GM18502 (cell line): ENCODE data around the gene HPSE2.

ENCODE experiments used
- ATAC-seq: cut with Tn5 transposase; IDR thresholded peaks from one replicate; pipeline ENCODE4 v1.9.1; 2021; ENCODE audit warnings: mild to moderate bottlenecking; ENCODE audit not compliant: unreplicated experiment, poor library complexity

The HPSE2 gene

DNA sequence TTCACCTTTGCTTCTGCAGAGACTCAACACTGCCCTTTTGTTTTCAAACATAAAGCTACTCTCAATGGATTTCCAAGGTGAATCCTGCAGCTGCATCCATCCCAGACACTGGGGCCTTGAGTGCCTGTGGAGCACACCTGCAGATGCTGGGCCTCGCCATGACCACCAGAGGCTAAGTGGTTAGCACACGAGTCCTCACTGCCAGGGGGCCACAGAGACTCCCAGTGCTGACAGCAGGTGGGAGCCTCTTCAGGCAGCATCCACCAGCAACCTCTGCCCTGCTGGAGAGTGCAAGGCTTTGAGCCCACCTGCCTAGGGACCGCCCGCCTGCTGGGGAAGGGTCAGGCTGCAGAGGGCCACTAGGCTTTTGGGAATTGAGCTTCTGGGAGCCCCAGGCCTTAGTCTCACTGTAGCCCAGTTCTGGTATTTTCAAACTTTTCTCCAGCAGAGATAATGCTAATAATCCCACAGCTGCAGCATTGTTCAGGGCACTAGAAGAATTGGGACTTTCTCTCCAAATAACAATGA is 779.5 kb downstream of the HPSE2 start:
- no peak for ATAC-seq

DNA sequence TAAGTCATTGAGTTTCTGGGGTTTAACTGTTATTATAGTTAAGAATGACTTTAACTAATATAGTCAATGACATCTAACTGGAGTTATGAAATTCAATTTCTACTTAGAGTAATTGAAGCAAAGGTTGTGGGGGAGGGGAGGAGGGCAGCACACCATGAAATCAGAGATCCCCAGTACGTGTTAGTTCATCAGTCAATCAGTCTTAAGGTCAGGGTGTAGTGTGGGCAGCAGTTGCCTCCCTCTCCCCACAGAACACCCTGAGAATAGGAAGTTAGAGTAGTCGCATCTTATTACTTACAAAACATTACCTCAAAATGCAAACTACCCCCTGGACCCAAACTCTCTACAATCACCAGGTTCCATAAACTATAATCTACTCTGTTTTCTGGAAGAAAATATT is 781.9 kb downstream of the HPSE2 start:
- no peak for ATAC-seq

DNA sequence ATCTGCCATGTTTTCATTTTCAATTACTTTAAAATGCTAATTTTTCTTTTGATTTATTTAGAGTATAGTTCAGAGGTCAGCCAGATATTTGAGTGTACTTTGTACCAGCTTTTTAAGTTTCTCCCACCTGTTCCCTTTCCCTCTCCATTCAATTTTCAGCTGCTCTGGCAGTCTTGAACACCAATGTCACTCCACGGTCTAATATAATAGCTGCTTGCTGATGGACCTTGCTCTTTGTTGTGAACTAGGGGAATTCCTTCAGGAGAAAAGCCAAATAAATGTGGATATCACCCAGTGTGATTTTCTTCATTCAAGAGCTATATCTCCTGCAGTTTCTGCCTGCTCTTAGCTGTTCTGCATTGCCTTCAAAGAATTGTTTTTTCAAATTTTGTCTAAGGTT is 785.0 kb downstream of the HPSE2 start:
- ATAC-seq: no peak

DNA sequence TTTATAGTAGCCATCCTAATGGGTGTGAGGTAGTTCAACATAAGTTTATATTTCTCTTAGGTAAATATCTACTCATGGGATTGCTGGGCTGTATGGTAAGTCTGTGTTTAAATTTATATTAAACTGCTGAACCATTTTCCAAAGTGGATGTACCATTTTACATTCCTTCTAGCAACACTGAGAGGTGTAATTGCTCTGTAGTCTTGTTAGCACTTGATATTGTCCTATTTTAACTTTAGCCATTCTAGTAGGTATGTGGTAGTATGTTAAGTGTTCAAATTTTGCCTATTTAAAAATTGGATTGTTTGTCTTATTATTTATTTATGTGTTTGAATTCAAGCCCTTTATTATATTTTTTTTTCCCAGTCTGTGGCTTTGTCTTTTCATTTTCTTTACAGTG is 786.4 kb downstream of the HPSE2 start:
- no peak for ATAC-seq

DNA sequence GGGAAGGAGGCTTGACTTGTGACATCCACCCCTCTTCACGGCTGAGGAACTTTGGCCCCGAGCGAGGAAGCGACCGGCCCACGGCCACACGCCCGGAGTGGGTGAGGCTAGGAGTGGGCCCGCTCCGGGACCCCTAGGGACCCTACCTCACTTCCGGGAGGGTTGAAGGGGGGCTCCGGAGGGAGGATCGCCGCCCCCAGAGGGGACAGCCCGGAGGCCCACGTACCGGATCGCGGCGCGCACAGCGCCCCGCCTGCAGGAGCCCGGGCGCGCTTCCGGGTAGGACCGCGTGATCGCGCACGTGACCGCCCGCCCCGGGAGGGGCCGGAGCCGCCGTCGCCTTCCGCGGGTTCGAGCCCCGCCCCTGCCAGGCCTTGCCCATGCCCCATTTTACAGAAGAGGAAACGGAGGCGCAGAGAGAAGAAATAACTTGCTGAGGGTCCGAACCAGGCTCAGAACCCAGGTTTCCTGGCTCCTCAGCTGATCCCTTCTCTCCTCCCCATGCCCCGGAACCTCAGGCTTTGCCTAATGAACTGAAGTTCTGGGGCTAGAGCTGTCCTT is 788.9 kb downstream of the HPSE2 start, which contains the start of gene HPS1:
HPS1 (minus strand) TSS at position 275 of the 561 bp plus-strand sequence. CDS start 3,695 bp downstream, outside the sequence.
- peak; percentile 88 for ATAC-seq

DNA sequence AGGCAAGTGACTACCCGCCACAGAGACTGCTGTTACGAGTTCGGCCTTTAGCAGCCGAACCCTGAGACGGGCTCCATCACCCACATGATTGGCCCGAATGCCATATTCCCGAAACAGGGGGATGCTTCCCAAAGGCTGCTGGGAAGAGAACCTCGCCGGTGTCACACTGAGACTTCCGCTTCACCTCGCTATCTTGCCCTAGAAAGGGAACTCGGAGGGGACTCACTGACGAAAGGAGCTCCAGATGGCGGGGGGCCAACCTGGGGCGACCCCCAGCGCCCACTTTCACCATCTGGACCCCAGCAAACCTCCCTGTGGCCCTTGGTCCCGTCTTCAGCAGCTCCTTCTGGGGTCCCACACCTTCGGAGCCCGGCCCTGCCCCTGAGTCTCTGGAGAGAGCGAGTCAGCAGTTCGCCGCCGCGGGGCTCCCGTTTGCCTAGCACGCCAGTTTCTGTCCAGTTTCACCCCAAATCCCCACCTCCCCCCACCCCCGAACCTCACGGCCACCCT is 789.4 kb downstream of the HPSE2 start:
- ATAC-seq: peak; percentile 54

DNA sequence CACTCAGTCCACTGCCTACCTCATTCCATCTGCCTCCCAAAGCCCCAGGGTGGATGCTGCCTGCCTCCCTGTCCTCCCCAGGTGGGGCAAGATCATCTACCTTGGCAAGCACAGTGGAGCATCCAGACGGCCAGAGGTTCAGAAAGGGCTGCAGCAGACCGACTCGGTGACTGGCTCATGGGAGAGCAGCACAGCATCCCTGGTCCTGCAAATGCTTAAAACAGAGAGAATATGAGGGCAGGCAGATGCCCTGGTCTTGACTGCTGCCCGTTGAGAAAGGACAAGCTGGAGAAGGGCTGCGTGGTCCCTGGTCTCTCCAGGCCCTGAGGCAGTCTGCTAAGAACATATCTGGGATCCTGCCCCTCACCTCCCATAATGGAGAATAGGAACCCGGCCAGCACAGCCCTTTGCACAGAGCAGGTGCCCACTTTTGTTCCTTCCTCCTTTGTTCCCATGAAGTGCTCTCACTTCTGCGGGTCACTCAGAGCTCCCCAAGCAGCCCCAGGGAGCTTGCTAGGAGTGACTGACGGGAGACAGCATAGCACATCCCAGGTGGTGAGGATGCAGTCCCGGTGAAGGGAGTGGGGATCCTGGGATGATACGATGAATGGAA is 790.3 kb downstream of the HPSE2 start:
- ATAC-seq: no peak

DNA sequence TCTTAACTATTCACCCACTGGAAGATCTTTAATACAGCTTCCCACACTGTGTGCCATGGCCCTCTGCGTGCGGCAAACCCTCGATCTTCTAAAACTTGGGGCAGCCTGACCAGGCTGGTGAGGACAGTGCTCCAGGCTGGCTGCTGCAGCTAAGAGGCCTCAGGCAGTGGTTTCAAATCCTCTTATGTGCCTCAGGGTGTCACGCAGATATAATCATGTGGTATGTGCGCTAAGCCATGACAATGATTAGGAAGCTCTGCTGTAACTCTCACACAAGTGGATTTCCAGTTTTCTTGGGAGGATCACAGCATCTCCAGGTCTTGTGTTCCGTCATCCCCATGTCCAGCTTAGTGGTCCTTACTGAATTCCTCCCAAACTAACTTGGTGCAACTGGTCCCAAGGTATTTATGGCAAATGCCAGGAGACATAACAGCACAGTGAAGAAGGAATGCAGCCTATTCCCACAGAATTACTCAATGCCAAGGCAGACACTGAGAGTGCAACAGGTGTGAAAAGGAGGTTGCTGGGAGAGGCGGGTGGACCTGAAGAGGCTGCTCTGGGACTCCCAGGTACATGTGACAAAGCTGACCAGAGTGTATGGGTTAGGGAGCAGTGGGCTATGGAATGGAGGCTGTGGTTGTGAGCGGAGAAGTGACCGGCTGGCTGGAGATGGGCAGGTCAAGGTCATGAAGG is 791.2 kb downstream of the HPSE2 start:
- no peak for ATAC-seq

DNA sequence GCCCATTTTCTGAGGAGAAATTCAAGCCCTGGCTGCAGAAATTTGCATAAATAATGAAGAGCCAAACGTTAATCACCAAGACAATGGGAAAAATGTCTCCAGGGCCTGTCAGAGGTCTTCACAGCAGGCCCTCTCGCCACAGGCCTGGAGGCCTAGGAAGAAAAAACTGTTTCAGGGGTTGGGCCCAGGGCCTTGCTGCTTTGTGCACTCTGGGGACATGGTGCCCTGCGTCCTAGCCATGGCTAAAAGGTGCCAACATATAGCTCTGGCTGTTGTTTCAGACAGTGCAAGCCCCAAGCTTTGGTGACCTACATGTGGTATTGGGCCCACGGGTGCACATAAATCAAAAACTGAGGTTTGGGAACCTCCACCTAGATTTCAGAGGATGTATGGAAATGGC is 796.9 kb downstream of the HPSE2 start:
- ATAC-seq: no peak

DNA sequence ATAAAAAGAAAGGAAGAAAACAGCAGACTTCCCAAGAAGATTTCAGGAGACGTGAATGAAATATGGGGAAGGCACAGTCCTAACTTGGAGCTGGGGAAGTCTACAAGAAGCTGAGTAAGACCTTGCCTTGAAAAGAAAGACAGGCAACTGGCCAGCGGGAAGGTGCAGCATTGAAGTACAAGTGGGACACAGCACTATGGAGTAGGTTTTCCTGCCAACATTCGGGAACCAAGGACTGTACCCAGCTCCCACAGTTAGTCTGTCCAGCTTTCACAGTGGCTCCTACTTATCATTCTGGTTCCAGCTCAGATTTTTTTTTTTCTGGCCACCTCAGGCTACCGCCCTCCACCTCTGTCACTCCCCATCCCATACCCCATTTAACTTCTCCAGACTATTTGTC is 798.9 kb downstream of the HPSE2 start:
- no peak for ATAC-seq

DNA sequence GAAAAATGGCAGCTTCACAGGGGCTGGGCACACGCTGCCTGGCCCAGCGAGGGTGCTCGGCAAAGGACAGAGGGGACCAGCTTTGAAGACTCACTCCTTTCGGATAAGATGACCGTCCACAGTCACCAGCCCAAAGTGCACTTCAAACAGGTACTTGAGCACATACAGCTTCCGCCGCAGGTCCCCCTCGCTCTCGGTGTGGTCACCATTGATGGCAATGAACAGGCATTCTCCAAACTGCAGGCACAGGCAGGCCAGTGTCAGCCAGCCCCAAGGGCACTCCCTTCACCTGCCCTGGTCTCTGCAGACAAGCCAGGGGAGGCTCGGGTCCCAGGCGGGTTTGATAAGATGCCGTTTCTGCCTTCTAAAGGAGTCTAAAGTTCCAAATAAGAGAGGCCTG is 800.5 kb downstream of the HPSE2 start:
- ATAC-seq: no peak

DNA sequence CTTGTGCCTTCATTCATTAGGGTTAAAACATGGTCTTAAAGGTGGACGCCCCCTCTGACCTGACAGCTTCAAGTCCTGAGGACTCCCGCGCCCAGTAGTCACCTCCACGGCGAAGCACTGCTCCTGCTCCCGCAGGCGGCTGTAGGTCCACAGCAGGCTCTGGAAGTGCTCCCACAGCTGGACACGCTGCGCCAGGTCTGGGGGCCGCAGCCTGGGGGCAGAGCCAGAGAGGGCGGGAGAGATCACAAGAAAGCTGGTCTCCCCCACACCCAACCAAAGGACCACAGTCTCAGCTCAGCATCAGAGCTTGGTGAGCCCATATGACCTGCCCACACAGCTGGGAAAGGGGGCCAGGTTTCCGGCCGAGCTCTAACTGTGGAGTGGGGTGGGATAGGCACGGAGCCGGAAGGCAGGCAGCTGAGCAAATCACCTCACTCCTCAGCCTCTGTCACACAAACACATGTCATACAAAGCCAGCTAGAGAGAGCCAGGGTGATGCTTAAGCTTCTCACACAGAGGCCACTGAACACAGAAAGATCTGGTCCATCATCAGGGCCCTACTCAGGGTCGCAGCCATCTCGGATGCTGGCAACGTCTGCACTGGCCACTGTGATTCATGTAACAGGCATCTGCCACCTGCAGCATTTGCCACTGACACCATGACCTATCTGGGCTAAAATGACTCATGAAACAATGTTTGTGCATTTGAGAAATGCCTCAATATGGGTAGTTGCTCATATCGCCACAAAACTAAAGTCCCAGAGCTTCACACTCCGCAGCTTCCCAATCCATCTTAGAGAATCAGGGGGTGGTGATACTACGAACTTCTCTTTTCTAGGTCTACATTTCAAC is 801.5 kb downstream of the HPSE2 start:
- ATAC-seq: no peak

DNA sequence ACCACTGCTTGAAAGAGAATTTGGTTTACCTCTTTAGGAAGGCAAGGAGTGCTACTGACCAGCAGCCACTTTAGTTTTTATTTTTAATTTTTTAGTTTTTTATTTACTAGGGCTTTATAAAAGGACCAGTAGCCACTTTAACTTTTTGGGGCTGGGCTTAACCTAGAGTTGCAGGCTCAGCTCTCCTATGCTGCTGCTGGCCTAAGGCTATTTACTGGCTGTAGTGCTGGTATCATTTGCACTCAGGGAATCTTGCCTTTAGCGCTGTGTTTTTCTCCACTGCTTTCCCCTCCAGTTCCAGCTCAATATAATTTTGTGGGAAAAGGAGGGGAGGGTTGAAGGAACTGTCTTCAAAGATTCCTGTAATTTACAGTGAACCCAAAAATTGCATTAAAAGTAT is 802.3 kb downstream of the HPSE2 start:
- ATAC-seq: no peak

DNA sequence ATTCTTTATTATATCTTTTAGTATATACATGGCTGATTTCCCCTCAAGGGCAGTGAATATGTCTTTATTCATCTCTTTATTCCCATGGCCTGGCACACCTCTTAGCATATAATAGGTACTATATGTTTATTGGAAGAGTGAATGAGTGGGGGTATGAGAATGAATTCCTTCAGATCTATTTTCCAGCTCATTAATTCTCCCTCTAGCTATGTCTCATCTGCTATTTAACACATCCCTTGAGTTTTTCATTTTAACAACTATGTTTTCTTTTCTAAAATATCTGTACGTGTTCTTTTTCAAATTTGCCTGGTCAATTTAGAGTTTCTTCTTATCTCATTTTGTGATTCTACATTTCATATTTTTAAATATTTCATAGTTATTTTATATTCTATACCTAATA is 803.3 kb downstream of the HPSE2 start:
- ATAC-seq: no peak

DNA sequence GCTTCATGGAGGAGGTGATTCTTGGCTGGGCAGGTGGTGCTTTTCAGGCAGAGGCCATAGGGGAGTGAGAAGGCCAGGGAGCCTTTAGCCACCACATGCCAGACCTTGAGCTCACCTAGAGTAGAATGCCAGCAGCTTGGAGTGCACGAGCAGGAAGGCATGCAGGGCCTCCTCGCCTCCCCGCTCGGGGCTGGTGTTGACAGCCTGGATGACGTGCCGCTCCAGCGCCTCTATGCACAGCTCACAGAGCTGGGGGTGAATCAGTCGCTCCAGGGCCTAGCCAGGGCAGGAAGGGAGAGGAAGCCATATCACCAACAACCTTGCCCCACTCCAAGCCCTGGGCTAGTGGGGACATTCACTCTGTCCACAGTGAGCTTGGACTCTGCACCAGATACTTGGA is 804.6 kb downstream of the HPSE2 start:
- ATAC-seq: no peak

DNA sequence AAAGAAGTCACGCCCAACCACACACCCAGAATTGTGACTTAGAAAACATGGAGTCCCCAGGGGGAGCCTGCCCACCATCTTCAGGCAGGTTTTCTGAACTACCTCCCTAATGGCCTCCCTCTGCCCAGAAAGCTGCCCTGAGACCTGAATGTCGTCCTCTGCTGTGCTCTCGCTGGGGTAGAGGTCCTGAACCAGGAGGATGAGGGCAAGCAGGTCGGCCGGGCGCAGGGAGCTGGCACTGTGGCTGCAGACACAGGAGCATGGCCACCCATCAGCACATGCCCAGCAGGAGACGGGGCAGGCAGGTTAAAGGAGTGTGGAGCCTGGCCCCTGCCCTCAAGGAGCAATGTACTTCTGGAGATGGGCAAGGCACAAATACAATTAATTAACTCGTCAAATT is 805.2 kb downstream of the HPSE2 start:
- no peak for ATAC-seq

DNA sequence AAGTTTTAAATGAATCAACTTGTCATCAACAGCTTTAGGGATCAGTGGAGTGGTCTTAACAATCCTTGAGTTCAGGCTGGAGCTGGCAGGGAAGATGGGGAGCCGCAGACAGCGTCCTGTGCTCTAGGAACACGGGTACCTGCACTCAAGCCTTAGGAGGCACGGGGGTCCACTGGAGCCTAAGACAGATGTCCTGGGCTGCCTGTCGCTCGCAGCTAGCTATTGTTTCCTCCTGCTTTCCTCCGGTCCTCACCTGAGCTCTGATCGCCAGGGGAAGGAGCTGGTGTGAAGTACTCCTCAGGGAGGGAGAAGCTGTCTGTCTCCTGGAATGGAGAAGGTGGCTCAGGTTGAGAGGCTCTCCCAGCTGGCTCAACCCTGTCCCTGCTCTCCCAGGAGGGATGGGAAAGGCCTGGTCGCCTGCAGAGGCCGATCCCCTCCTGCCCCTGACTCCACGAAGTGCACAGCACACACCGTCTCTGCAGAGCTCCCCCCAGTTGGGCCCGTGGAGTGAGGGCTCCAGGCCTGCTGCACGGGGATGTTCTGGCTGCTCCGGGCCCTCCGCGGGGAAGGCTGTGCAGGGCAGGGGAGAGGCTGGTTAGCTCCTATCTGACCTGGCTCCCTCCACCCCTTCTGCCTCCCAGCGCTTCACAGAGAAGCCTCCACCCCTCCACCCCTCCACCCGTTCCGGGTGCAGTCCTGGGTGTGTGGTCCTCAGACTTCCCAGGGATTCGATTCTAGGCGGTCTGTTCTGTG is 806.2 kb downstream of the HPSE2 start:
- ATAC-seq: no peak

DNA sequence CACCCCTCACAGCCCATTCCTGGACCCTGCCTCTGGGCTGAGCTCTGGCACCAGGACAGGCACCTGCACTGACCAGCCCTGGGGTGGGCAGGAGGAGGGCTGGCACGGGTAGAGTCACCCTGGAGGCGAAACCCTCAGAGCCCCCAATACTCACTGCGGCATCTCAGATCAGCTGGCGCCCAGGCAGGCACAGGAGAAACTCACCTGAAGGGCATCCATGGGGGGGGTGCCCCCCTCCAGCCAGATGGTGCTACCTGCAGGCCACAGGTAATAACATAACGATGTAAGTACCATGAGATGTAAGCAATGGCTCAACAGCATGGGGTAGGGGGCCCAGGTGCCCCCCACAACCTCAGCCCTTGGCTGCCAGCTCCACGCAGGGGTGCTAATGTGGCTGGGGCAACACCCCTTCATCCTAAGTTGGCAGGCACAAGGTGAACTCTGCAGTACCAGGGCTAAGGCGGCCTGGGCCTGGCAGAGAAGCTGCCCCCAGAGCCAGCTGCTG is 808.6 kb downstream of the HPSE2 start:
- ATAC-seq: no peak

DNA sequence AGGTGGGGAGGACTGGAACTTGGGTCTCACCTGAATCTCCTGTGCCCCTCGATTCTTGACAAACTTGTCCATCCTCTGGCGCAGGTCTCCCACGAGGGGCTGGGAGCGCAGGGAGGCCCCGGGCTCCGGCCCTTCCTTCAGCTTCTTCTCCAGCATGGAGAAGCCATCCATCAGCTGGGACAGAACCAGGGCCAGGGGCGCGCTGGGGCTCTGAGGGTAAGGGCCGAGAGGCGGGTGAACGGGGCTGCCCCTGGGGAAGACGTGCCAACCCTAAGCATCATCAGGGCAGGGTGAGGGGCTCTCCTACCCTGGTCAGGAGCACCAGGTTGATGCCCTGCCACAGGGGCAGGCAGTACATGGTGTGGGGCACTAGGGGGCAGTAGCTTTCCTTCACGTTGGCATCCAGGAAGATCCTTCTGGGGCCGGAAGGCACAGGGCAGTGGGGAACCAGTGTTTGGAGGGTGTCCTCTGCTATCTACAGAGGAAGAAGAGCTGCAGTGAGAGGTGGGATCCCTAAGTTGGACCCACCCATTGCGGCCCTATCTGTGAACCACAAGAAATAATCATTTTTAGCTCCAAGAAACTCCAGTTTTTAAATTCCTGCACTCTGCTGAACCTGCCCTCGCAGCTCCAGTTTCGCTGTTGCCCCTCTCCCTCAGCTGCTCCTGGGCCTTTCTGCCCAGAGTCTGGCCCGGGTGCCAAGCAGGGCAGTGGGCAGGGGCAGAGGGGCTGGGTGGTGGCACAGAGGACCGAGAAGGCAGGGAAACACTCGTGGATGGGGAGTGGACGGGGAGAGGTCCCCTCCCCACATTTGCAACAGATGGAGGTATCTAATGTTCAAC is 809.9 kb downstream of the HPSE2 start:
- ATAC-seq: peak; percentile 76
